NCI-H187 (cell line): ENCODE data around the gene SMURF2.
"Not testable (repeated sequence)": the region's sequence is repeated elsewhere in the genome, so short reads cannot be mapped to it uniquely, and the experiment has no call there.

Experiments used
- DNase-seq, 2 experiments: peaks; one replicate each; lab custom pipeline; 2025; lab: John Stamatoyannopoulos, UW

SMURF2 gene

DNA sequence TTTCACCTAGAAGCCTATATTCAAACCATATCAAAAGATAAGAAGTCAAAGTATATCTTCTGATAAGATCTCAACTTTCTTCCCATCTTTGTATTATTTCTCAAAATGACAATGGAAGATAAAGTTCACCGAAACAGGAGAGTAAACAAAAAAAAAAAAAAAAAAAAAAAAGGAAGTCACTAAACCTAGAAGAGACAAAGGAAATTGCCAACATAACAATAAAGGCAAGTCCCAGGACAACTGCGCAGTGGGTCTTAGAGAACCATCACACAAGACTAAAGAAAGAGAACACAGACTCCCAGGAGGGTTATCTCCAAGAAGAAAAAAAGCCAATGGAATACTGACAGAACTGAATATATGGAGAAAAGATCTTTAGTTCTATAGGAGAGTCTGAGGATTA, 65.7 kb downstream of the SMURF2 start:
- DNase-seq: no peak

DNA sequence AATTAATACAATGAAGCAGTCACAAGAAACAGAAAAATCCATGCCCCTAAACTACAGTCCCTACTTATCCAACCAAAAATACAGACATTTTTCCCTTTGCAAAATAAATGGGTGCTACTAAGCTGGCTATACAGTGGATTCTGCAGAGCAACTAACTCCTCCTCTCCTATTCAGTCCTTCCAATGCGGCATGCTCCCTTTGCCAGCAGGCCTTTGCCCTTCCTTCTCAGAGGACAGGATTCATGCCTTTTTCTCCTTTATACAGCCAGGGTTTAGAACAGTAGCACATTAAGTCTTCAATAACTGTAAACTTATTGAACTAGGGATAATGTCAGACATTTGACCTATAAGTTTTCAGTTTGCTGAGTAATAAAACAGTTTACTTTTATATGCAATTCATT, 70.2 kb downstream of the SMURF2 start:
- DNase-seq: no peak

DNA sequence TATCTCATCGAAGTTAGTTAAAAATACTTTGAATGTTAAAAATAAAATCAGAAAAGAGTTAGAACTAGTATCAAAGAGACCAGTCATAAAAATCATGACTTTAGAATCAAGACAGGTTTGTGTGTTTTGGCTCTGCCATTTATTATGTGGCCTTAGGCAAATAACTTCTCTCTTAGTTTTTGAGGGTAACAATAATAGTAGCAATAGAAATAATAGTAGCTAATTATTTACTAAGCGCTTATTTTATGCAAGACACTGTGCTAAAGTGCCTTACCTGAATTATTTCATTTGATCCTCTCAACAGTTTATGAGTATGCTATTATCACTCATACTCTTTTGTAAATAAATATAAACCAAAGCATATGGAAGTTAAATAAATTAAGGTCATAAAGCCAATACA, 77.0 kb downstream of the SMURF2 start:
- DNase-seq: no peak

DNA sequence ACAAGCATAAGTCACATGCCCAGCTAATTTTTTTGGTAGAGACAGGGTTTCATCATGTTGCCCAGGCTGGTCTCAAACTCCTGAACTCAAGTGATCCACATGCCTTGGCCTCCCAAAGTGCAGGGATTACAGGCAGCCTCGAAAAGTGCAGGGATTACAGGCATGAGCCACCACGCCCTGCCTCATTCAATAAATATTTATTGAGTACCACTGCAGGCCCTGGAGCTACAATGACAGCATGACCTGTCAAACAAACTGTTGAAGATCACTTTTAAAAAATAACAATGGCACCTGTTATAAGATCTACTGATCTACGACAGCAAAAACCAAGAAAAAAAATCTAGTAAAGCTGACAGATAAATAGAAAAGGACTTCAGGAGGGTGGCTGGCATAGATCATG, 79.1 kb downstream of the SMURF2 start:
- DNase-seq: no peak

GRCh38 chr17:64580384-64581315, 81.5 kb downstream of the SMURF2 start:
- DNase-seq: no peak

DNA sequence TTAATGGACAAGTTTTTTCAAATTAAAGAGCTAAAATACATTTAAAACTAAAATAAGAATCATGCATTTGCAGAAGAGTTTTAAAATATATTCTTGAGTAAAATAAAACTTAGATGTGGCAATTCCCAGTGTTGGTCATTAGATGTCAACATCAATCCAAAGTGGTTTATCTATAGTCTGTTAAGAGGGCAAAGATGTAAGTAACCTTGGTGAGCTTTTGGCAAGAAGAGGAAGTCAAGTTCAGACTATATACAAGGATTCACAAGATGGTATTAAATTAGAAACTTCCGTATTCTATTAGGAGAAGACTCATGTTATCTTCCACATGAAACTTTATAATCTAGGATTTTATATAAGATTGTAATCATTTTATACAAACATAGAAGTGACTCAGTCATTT, 82.2 kb downstream of the SMURF2 start:
- no peak for DNase-seq

DNA sequence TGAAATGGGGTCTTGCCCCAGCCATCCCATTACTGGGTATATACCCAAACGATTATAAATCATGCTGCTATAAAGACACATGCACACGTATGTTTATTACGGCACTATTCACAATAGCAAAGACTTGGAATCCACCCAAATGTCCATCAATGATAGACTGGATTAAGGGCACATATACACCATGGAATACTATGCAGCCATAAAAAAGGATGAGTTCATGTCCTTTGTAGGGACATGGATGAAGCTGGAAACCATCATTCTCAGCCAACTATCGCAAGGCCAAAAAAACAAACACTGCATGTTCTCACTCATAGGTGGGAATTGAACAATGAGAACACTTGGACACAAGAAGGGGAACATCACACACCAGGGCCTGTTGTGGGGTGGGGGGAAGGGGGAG, 85.1 kb downstream of the SMURF2 start:
- DNase-seq: not testable (repeated sequence)

- no peak for DNase-seq
Observed at GRCh38 chr17:64575431-64575830, 86.7 kb downstream of the SMURF2 start.

GRCh38 chr17:64574646-64575045, 87.5 kb downstream of the SMURF2 start:
- DNase-seq: no peak

DNA sequence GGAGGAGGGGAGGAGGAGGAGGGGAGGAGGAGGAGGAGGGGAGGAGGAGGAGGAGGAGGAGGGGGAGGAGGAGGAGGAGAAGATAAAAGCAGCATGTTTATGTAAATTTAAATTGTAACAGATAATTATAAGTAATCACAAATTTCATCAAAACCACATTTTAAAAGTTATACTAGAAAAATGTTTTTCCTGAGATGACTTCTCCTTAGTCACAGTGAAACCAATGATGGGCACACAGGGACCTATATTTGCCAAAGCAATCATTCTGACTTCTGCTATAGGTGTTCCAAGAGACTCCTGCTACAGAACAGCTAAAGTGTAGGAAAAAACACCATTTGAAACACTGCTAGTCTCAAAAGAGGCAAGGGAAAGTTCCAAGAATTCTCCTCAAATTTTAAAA, 88.9 kb downstream of the SMURF2 start:
- no peak for DNase-seq

DNA sequence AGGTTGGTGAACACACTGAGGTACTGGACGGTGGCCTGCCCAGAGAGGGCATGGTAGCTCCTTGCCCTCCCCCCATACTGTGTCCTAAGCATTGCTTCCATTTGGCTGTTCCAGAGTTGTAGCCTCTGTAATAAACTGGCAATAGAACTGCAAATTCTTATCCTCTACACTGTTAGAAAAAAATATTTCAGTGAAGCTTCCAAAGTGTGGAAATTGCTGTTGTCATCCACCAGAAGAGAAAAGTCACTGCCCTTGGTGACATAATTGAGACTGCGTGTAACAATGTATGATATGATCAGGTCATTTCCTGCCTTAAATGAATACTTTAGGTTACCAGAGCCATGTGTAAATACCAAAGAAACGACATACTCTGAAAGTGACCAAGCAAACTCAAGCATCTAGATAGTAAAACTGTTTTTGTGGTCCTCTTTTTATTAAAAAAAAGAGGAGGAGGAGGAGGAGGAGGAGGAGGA, 89.4 kb downstream of the SMURF2 start:
- no peak for DNase-seq

- DNase-seq: no peak
Observed at GRCh38 chr17:64571746-64572145, 90.4 kb downstream of the SMURF2 start.

DNA sequence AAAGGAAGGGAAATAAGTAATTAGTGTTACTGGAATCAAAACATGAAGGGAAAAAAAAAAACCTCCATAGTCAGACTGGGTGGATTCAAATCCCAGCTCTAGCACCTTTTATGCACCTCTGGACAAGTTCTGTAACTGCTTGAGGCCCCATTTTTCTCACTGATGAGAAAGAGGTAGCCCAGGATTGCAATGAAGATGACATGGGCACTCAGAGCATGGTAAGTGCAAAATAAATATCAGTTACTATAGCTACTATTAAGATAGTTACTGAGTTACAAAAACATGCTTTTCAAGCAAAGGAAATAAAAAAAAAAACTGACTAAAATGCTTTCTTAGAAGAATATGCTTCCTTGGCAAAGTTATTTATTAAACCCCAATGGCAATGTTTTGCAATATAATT, 96.5 kb downstream of the SMURF2 start:
- no peak for DNase-seq

DNA sequence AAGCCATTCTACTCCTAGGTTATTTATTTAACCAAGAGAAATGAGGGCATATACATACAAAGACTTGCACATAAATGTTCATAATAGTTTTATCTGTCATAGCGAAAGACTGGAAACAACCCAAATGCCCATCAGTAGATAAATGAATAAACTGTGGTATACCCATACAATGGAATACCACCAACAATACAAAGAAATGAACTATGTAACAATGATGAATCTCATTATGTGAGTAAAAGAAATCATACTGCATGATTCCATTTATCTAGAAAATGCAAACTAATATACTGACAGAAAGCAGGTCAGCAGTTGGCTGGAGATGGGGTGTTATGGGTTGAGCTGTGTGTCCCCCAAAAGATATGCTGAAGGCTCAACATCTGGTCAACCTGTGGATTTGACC, 98.0 kb downstream of the SMURF2 start:
- DNase-seq: no peak

GRCh38 chr17:64555281-64555680, 106.8 kb downstream of the SMURF2 start:
- no peak for DNase-seq

DNA sequence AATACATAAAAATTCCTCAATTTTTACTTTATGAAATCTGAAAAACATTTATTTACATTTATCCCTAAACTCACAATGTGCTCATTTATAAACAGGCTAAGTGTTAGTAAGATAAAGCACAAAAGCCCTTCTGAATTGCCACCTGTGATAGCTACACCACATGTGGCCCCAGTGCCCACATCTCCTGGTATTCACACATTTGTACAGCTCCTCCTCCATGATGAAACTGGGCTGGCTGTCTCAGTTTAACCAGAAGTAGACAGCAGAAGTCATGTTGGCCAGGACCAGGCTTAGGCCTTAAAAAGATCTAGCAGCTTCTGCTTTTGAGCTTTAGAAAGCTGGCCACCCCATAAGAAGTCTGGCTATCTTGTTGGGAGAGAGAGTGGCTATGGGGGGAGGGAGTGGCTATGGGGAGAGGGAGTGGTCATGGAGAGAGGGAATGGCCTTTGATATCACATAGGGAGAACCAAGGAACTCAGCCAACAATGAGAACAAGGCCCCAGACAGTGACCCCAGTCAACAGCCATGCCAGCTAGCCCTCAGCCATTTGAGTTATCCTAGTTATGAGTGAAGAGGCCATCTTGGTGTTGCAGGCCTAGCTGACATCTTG, 108.0 kb downstream of the SMURF2 start:
- DNase-seq: no peak

- no peak for DNase-seq
Observed at GRCh38 chr17:64551461-64551860, 110.6 kb downstream of the SMURF2 start.

DNA sequence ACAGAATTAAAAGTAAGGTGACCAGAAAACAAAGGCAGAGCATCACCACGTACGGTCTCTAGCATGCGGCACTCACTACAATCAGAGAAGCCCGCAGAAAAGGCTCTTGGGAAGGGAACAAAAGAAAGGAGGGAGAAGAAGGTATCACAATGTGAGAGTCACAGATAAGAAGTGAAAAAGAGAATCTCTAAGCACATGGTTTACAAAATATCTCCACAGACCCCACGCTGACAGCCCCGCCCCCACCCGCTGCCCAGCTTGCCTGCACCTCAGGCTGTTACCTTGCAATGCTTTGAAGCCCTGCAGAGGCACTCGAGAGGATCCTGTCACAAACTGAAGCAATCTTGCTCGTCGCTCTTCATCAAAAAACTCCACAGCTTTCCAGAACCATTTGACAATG, 114.8 kb downstream of the SMURF2 start:
- no peak for DNase-seq

DNA sequence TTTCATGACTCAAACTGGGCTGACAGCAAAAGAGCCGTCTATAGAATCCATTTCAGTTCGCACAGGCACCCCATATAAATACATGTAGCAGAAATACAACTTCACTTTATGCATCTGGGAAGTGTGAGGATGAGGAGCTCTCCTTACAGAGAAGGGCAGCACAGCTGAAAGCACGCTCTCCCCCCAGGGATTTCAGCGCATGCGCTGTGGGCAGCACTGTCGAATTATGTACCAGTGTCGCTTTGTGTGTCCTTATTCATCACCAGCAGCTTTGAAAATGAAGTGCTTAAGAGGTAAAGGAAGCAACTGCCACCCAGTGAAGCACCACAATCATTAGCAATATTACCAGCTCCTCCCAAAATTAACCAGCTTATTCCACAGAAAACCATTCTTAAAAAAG, 115.4 kb downstream of the SMURF2 start:
- no peak for DNase-seq

DNA sequence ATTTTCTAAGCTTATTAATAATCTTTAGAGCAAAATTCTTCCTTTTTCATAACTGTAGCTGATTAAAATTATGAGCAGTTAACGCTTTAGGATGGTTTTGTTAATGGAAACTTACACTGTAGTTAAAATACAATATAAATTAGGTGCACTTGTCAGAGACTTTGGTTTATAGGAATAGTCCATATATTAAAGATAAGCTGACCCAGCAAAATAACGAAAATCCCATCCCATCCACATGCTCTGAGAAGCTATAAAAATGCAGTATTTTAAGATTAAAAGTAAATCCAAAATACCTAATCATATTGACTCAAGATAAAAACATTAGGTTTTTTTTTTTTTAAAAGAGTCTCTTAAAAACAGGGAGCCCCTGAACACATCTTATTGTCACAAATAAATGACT, 117.4 kb downstream of the SMURF2 start:
- DNase-seq: no peak

DNA sequence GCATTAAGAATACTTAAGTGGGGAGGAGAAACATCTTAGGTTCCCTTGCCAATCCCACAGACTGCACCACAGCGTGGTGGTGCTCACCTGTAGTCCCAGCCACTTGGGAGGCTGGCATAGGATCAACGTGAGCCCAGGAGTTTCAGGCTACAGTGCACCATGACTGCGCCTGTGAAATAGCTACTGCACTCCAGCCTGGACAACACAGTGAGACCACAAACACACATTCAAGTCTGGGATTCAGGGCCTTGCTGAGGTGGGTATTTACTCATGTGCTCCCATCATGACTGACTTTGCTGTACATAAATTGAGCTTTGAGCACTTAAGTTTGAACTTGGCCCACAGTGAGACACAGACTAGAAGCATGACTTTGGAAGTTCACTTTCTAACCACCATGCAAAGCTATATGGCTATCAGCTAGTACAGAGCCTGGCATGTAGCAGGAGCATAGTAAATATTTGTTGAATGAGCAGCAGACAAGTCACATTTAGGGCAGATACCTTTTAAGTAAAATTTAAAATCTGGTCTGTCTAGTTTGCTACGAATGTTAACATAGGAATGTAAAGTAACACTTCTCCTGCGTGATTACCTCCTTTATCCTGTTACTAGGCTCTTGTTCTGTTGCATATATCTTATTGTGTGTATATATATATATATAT, 121.9 kb downstream of the SMURF2 start:
- no peak for DNase-seq

DNA sequence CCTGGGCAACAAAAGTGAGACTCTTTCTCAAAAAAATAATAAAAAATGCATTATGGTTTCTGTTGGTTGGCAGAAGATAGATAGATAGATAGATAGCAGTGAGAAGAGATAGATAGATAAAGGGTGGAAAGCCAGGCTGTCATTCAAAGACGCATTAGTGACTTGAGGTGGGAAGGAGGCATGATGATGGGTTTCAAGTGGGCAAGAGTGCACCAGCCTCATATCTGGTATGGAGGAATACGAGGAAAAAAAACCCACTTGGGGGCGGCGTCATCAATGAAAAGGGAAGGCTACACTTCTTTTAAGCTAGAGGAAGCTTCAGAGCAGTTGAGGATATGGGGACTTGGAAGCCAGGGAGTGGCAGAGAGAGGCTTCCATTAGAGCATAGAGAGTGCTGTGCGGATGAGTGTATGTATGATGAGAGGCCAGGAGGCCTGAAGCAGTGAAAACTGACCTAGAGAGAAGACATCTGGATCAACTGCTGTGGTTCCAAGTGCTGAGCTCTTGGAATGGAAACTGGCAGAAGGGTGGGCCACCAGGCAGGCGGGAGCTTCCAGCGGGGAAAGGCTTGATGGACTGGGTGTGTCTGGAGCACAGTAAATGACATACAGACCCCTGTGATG, 123.5 kb downstream of the SMURF2 start:
- no peak for DNase-seq

DNA sequence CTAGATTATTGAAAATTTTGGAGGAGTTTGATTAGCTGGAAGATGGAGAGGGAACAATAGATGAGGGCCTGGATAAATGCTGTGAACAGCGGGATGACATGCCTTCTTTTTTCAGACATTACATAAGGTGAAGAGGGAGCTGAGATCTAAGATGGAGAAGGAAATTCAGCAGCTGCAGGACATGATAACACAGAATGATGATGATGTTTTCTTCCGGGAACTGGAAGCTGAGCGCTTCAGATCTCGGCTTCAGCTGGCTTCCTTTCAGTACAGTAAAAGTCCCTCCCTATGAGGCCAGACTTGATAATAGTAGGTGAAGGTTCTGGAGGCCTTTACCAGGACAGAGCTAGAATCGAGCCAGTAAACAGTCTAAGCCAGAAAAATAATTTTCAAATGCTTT, 124.6 kb downstream of the SMURF2 start:
- no peak for DNase-seq
